DND-41 (cell line): ENCODE measurements around the gene RYR3.

Source experiments
- EZH2 ChIP-seq: IDR thresholded peaks from 3 replicates; pipeline ENCODE4 v1.6.1; 2012; ENCODE audit warnings: borderline replicate concordance, low read depth, mild to moderate bottlenecking, moderate library complexity, low read length, inconsistent platforms; ENCODE audit not compliant: severe bottlenecking
- TF ChIP-seq, protein P1 (sequence below): IDR thresholded peaks from 2 replicates; pipeline ENCODE4 v1.5.1; 2012; ENCODE audit warnings: borderline replicate concordance, low read length, moderate library complexity, mild to moderate bottlenecking; ENCODE audit not compliant: poor library complexity, severe bottlenecking; ENCODE audit errors: extremely low read depth

DNA sequence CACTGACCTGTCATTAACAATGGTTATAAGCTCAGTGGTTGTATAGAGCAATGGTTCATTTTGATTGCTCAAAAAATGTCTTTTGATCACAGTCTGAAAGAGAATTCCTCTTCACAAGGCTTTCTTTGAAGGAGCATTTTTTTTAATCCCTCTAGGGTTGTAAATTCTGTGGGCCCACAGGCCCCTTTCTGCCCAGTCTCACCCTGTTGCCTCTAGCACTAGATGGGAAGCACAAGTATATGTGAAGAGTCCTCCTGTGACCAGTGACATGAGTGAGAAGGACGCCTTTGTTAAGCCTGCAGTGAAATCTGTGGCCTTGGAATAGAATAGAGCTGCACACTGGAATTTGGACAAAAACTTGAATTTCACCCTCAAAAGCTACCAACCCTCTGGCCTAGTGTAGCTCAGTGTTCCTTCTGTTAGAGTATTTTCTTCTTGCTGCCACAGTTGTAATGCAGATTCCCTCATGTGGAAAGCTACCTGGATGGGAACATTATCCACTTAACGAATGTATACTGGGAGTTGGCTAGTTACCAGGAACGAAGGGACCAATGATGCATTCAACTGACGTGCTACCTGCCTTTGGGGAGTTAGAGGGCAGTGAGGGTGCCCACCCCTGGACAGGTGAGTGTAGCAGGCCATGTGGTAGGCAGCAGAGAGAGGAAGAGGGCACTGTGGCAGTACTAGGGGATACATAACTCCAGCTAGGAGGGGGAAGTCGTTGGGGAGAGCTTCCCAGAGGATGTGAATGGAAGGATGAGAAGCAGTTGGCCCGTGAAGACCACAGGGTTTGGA, 28.3 kb upstream of the RYR3 start:
- TF ChIP-seq, protein P1, sequence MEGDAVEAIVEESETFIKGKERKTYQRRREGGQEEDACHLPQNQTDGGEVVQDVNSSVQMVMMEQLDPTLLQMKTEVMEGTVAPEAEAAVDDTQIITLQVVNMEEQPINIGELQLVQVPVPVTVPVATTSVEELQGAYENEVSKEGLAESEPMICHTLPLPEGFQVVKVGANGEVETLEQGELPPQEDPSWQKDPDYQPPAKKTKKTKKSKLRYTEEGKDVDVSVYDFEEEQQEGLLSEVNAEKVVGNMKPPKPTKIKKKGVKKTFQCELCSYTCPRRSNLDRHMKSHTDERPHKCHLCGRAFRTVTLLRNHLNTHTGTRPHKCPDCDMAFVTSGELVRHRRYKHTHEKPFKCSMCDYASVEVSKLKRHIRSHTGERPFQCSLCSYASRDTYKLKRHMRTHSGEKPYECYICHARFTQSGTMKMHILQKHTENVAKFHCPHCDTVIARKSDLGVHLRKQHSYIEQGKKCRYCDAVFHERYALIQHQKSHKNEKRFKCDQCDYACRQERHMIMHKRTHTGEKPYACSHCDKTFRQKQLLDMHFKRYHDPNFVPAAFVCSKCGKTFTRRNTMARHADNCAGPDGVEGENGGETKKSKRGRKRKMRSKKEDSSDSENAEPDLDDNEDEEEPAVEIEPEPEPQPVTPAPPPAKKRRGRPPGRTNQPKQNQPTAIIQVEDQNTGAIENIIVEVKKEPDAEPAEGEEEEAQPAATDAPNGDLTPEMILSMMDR, result no peak
- TF ChIP-seq EZH2, result no peak
